Nephron progenitor cell (in vitro differentiated cells): ENCODE measurements around the gene GPR139.

Experiments used
- DNase-seq: peaks from one replicate; pipeline ENCODE4 v3.0.0; 2021
- H3K27ac Mint-ChIP-seq: 2 replicates; pipeline ENCODE4 v1.8.0; 2021; ENCODE audit warnings: mild to moderate bottlenecking, moderate library complexity, mixed read lengths
- H3K27me3 Mint-ChIP-seq: 2 replicates; pipeline ENCODE4 v1.8.0; 2021; ENCODE audit warnings: mild to moderate bottlenecking, low read depth, mixed read lengths; ENCODE audit not compliant: poor library complexity
- H3K36me3 Mint-ChIP-seq: 2 replicates; pipeline ENCODE4 v1.8.0; 2021; ENCODE audit warnings: low read depth, mixed read lengths
- H3K4me1 Mint-ChIP-seq: 2 replicates; pipeline ENCODE4 v1.8.0; 2021; ENCODE audit warnings: mixed read lengths
- H3K4me3 Mint-ChIP-seq: 2 replicates; pipeline ENCODE4 v1.8.0; 2021; ENCODE audit warnings: mild to moderate bottlenecking, moderate library complexity, mixed read lengths
- H3K9me3 Mint-ChIP-seq: 2 replicates; pipeline ENCODE4 v1.8.0; 2021; ENCODE audit warnings: mild to moderate bottlenecking, moderate library complexity, mixed read lengths
- TF ChIP-seq, protein P1 (sequence below): fragments of 200-600 bp; sonication (generic); IDR thresholded peaks from 2 replicates; pipeline ENCODE4 v1.5.0; 2021; ENCODE audit warnings: antibody characterized with exemption

The GPR139 gene

DNA sequence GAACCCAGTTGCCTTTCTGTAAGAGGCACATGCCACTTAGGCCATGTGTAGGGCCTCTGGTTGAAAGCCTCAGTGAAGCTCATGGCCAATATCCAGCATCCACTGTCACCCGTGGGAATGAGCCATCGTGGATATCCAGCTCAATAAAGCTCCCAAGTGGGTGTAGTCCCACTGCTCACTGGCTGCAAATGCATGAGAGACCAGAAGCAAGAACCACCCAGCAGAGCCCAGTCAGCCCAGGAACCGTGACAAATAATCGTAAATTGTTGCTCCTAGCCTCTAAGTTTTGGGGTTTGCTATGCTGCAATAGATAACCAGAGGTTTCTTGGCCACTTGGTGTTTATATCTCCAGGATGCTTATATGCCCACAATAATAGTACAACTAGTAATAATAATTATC is 33.7 kb downstream of the GPR139 start:
- Mint-ChIP-seq H3K4me1 (no peaks in the 10 kb centered on the region), H3K4me3 (no peak overlapping the region), H3K27ac (no peak overlapping the region), H3K27me3 (peaks cover 32% of the 10 kb centered on the region), H3K9me3 (no peaks in the 10 kb centered on the region), H3K36me3 (no peaks in the 10 kb centered on the region)
- no peak for DNase-seq
- TF ChIP-seq, protein P1, sequence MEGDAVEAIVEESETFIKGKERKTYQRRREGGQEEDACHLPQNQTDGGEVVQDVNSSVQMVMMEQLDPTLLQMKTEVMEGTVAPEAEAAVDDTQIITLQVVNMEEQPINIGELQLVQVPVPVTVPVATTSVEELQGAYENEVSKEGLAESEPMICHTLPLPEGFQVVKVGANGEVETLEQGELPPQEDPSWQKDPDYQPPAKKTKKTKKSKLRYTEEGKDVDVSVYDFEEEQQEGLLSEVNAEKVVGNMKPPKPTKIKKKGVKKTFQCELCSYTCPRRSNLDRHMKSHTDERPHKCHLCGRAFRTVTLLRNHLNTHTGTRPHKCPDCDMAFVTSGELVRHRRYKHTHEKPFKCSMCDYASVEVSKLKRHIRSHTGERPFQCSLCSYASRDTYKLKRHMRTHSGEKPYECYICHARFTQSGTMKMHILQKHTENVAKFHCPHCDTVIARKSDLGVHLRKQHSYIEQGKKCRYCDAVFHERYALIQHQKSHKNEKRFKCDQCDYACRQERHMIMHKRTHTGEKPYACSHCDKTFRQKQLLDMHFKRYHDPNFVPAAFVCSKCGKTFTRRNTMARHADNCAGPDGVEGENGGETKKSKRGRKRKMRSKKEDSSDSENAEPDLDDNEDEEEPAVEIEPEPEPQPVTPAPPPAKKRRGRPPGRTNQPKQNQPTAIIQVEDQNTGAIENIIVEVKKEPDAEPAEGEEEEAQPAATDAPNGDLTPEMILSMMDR, result no peak

GRCh38 chr16:20029611-20030010 is 44.1 kb downstream of the GPR139 start:
- H3K27me3 Mint-ChIP-seq, result peaks cover 8% of the 10 kb centered on the region
- no peaks in the 10 kb centered on the region for H3K4me1 Mint-ChIP-seq
- H3K9me3 Mint-ChIP-seq, result peaks cover 8% of the 10 kb centered on the region
- no peak overlapping the region for H3K27ac Mint-ChIP-seq
- no peak overlapping the region for H3K4me3 Mint-ChIP-seq
- H3K36me3 Mint-ChIP-seq, result no peaks in the 10 kb centered on the region
- TF ChIP-seq, protein P1, result no peak
- DNase-seq, result no peak

DNA sequence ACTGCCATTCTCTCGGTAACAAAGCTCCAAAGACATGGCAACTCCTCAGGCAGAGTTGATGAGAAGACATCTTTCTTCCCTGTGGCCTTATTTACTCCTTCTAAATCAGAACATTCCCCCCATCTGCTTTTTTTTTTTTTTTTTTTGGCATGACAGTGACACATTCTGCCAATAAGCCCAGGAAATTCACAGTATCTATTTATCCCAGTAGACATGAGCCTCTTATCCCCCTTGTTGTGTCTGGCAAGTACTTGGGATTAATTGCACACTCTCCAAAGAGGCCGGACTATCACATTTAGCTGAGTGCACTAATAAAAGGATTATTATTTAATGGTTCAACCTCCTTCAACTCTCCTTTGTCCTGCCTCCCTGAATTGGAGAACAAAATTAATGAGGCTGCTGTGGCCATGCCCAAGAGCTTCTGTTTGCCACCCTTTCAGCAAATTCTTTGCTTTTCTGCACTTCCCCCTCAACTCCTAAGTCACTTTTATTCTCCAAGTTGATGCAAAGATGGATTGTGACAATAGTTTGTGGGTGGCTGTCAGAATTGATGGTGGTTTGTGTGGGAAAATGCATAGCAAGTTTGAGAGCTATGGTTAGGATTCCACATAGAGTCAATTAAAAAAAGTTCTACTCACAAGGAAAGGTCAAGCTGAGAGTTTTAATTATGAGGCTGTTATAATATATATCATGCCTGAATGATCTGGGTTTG is 47.2 kb downstream of the GPR139 start:
- DNase-seq, result no peak
- no peaks in the 10 kb centered on the region for H3K36me3 Mint-ChIP-seq

GRCh38 chr16:20023190-20023589 is 50.5 kb downstream of the GPR139 start:
- peak; percentile 46 for DNase-seq
- TF ChIP-seq, protein P1, result no peak
- Mint-ChIP-seq H3K4me3 (no peak overlapping the region), H3K9me3 (no peaks in the 10 kb centered on the region), H3K4me1 (no peaks in the 10 kb centered on the region), H3K27ac (no peak overlapping the region), H3K36me3 (no peaks in the 10 kb centered on the region), H3K27me3 (peaks cover 16% of the 10 kb centered on the region)

More for the DNA sequence above, 47.2 kb downstream of the GPR139 start:
- H3K4me3 Mint-ChIP-seq, result no peak overlapping the region
- TF ChIP-seq, protein P1, result no peak
- H3K9me3 Mint-ChIP-seq, result no peaks in the 10 kb centered on the region
- H3K4me1 Mint-ChIP-seq, result no peaks in the 10 kb centered on the region
- H3K27me3 Mint-ChIP-seq, result peaks cover 14% of the 10 kb centered on the region
- H3K27ac Mint-ChIP-seq, result no peak overlapping the region

GRCh38 chr16:20020976-20021375 is 52.7 kb downstream of the GPR139 start:
- Mint-ChIP-seq H3K9me3 (no peaks in the 10 kb centered on the region), H3K27me3 (peaks cover 16% of the 10 kb centered on the region)

More at GRCh38 chr16:20020976-20021375, 52.7 kb downstream of the GPR139 start:
- TF ChIP-seq, protein P1, result no peak
- H3K4me3 Mint-ChIP-seq, result no peak overlapping the region
- no peak overlapping the region for H3K27ac Mint-ChIP-seq
- no peaks in the 10 kb centered on the region for H3K36me3 Mint-ChIP-seq
- no peaks in the 10 kb centered on the region for H3K4me1 Mint-ChIP-seq
- DNase-seq, result no peak
